OCI-LY7 (cell line): ENCODE results near the gene SMARCC1.

Source experiments
- CTCF ChIP-seq: fragments of 200-600 bp; sonication (generic); conservative IDR thresholded peaks from 2 replicates; pipeline ENCODE4 v1.5.1; 2014; ENCODE audit warnings: mild to moderate bottlenecking, antibody characterized with exemption, low read length, moderate library complexity, mixed read lengths
- EZH2phosphoT487 ChIP-seq: fragments of 200-600 bp; sonication (generic); IDR thresholded peaks from 2 replicates; pipeline ENCODE4 v1.6.1; 2018; ENCODE audit warnings: low read depth, borderline replicate concordance, mild to moderate bottlenecking, mixed run types, antibody characterized with exemption, low read length, moderate library complexity, mixed read lengths

GRCh38 chr3:47813551-47814177 is 32.0 kb upstream of the SMARCC1 start:
- TF ChIP-seq CTCF (no peak), EZH2phosphoT487 (no peak)
